HepG2 (cell line): ENCODE data around the gene GAS6. TPM values are rescaled to one million over a fixed set of nuclear protein-coding genes. Genes with fewer than 3 reads are reported as not detected.

Experiments used
- ATAC-seq: fragments of 200-7000 bp; cut with Tn5 transposase; 3 replicates; pipeline ENCODE4 v1.9.1; 2020; ENCODE audit warnings: mild to moderate bottlenecking, moderate library complexity
- BruUV-seq: library from RNA; stranded (reverse); fragments of 400-500 nt; replicated peaks from 2 replicates; lab custom pipeline; 2021; lab: Mats Ljungman, UMichigan
- CTCF ChIA-PET: fragments of 300-600 bp; formaldehyde crosslinking; extraction: SDS; loops from one replicate; lab custom pipeline; 2021; ENCODE audit warnings: low total read pairs, inconsistent platforms, low intra/inter-chr PET ratio; lab: Yijun Ruan, JAX
- POLR2A ChIA-PET: fragments of 350-600 bp; sonication (Branson Sonifier 250); formaldehyde crosslinking; loops from one replicate; lab custom pipeline; 2020; ENCODE audit warnings: antibody characterized with exemption, inconsistent platforms; lab: Yijun Ruan, JAX
- DNase-seq: peaks from one replicate; pipeline ENCODE4 v3.0.0-alpha.2; 2015; ENCODE audit warnings: low spot score
- FAIRE-seq: peaks from 3 replicates; lab custom pipeline; 2011; peaks lifted over from hg19 to GRCh38; lab: Jason Lieb, UNC
- H2AFZ ChIP-seq: one replicate; pipeline ENCODE4 v1.6.1; 2011; ENCODE audit warnings: low read length, inconsistent platforms
- H3K27ac ChIP-seq: fragments of 300-600 bp; 3 replicates; pipeline ENCODE4 v1.8.0; 2011; ENCODE audit warnings: mixed run types, mild to moderate bottlenecking, mixed read lengths, low read length, inconsistent platforms; ENCODE audit not compliant: insufficient read depth; ENCODE audit errors: extremely low read length
- H3K27me3 ChIP-seq, 2 experiments: fragments of 200-600 bp in 1 of 2; 2 replicates in 1 of 2; 3 replicates in 1 of 2; pipeline versions ENCODE4 v1.6.0 to v1.8.0; 2011; ENCODE audit warnings: low read length in 2 of 2, mild to moderate bottlenecking in 2 of 2, moderate library complexity in 2 of 2, inconsistent platforms in 1 of 2; ENCODE audit not compliant: insufficient read depth in 2 of 2, control insufficient read depth in 1 of 2
- H3K36me3 ChIP-seq, 2 experiments: fragments of 200-600 bp in 1 of 2; replicated peaks in 1 of 2; 2 replicates in 1 of 2; 3 replicates in 1 of 2; pipeline versions ENCODE4 v1.5.1 to v1.8.0; 2011; ENCODE audit warnings: low read length in 2 of 2, inconsistent platforms in 1 of 2; ENCODE audit not compliant: insufficient read depth in 2 of 2, control insufficient read depth in 1 of 2
- H3K4me1 ChIP-seq: 2 replicates; pipeline ENCODE4 v1.5.1; 2012; ENCODE audit warnings: low read length, inconsistent platforms; ENCODE audit not compliant: insufficient read depth
- H3K4me2 ChIP-seq: 2 replicates; pipeline ENCODE4 v1.6.0; 2011; ENCODE audit warnings: low read depth, low read length, inconsistent platforms
- H3K4me3 ChIP-seq, 3 experiments: fragments of 200-600 bp in 1 of 3; sonication (generic), shearing (Covaris generic) in 1 of 3; replicated peaks in 1 of 3; 2 replicates each; pipeline ENCODE4 v1.5.1; 2011 to 2016; ENCODE audit warnings: low read length in 3 of 3, inconsistent platforms in 2 of 3, low read depth in 2 of 3, mild to moderate bottlenecking in 2 of 3, control low read depth in 1 of 3, mixed read lengths in 1 of 3; ENCODE audit not compliant: insufficient read depth in 1 of 3
- H3K79me2 ChIP-seq: one replicate; pipeline ENCODE4 v1.6.1; 2011; ENCODE audit warnings: low read length, inconsistent platforms; ENCODE audit not compliant: insufficient read depth
- H3K9ac ChIP-seq: 2 replicates; pipeline ENCODE4 v1.6.0; 2011; ENCODE audit warnings: mild to moderate bottlenecking, low read depth, low read length, inconsistent platforms; ENCODE audit not compliant: insufficient read depth
- H3K9me3 ChIP-seq: 2 replicates; pipeline ENCODE4 v1.5.1; 2012; ENCODE audit warnings: mild to moderate bottlenecking, low read length
- H4K20me1 ChIP-seq: 2 replicates; pipeline ENCODE4 v1.6.0; 2011; ENCODE audit warnings: inconsistent platforms, mild to moderate bottlenecking, low read length, moderate library complexity; ENCODE audit not compliant: insufficient read depth
- AGO2 ChIP-seq: fragments of 200-400 bp; formaldehyde crosslinking; optimal IDR thresholded peaks from 2 replicates; pipeline ENCODE3; 2017; ENCODE audit warnings: mild to moderate bottlenecking, low read depth, low read length, moderate library complexity
- ATF1 ChIP-seq: IDR thresholded peaks from 2 replicates; pipeline ENCODE4 v1.6.1; 2016; ENCODE audit warnings: mild to moderate bottlenecking, control low read depth
- CHD4 ChIP-seq: fragments of 200-600 bp; sonication (generic); IDR thresholded peaks from 2 replicates; pipeline ENCODE4 v1.7.0; 2017; ENCODE audit warnings: mild to moderate bottlenecking, low read length, borderline replicate concordance
- IRF2 ChIP-seq: IDR thresholded peaks from 2 replicates; pipeline ENCODE4 v1.6.1; 2018; ENCODE audit warnings: missing genetic modification reagents, missing compliant biosample characterization
- LCORL ChIP-seq, 2 experiments: fragments of 450-650 bp in 1 of 2; sonication (generic) in 1 of 2; formaldehyde crosslinking in 1 of 2; IDR thresholded peaks; 2 replicates each; pipeline versions ENCODE4 v1.5.0 to v1.6.1; 2017 to 2020; ENCODE audit warnings: antibody characterized with exemption in 1 of 2, missing genetic modification reagents in 1 of 2
- NRL ChIP-seq: sonication (generic); formaldehyde crosslinking; IDR thresholded peaks from 2 replicates; pipeline ENCODE4 v1.5.0; 2020; ENCODE audit warnings: missing genetic modification reagents, mild to moderate bottlenecking, moderate library complexity, borderline replicate concordance
- POGZ ChIP-seq: sonication (generic); formaldehyde crosslinking; IDR thresholded peaks from 2 replicates; pipeline ENCODE4 v1.4.0; 2020; ENCODE audit warnings: mild to moderate bottlenecking, missing genetic modification reagents
- POLR2G ChIP-seq: fragments of 200-400 bp; formaldehyde crosslinking; IDR thresholded peaks from 2 replicates; pipeline ENCODE4 v1.6.1; 2018; ENCODE audit warnings: mild to moderate bottlenecking, low read depth, low read length, moderate library complexity
- U2AF1 ChIP-seq: fragments of 200-400 bp; formaldehyde crosslinking; optimal IDR thresholded peaks from 2 replicates; pipeline ENCODE3; 2017; ENCODE audit warnings: mild to moderate bottlenecking, low read depth, low read length
- ZBTB21 ChIP-seq: sonication (generic); formaldehyde crosslinking; IDR thresholded peaks from 2 replicates; pipeline ENCODE4 v1.4.0; 2020; ENCODE audit warnings: missing genetic modification reagents
- ZNF251 ChIP-seq: sonication (generic); formaldehyde crosslinking; IDR thresholded peaks from 2 replicates; pipeline ENCODE4 v1.9.0; 2021; ENCODE audit warnings: mild to moderate bottlenecking, missing genetic modification reagents
- ZNF263 ChIP-seq: sonication (generic); formaldehyde crosslinking; IDR thresholded peaks from 2 replicates; pipeline ENCODE4 v1.4.0; 2020; ENCODE audit warnings: missing genetic modification reagents
- ZNF510 ChIP-seq: sonication (generic); formaldehyde crosslinking; IDR thresholded peaks from 2 replicates; pipeline ENCODE4 v1.4.0; 2020; ENCODE audit warnings: low read depth, mild to moderate bottlenecking, missing genetic modification reagents
- ZNF605 ChIP-seq: sonication (generic); formaldehyde crosslinking; IDR thresholded peaks from 2 replicates; pipeline ENCODE4 v1.8.0; 2022; ENCODE audit warnings: mild to moderate bottlenecking, missing genetic modification reagents
- WGBS: methylation state at CpG from one replicate; pipeline ENCODE4 v1.1.6; 2017; ENCODE audit warnings: low lambda C conversion rate; 5-methylcytosine and 5-hydroxymethylcytosine counted together
- in situ Hi-C: cut with HindIII; loops from 2 replicates; pipeline ENCODE4 v1.10.0; 2017; ENCODE audit warnings: low pct_unique_long_range_greater_than_20kb; ENCODE audit not compliant: extremely low pct_ligation_motif_present
- intact Hi-C: fragments of 100-400 bp; cut with micrococcal nuclease; formaldehyde crosslinking; loops from one replicate; pipeline ENCODE4 v1.10.0; 2022; ENCODE audit not compliant: unreplicated experiment
- polyA plus RNA-seq, 8 experiments: library from polyadenylated mRNA; depleted of rRNA in 3 of 8; stranded (reverse) in 7 of 8; unstranded in 1 of 8; fragments of >200 nt; fragmentation: Illumina TruSeq in 4 of 8; extraction: Trizol in 4 of 8; gene quantifications; 2 replicates each; pipeline versions ENCODE4 v1.2.1 to v1.2.3, GENCODE V29; 2011 to 2016; ENCODE audit warnings: low read depth in 4 of 8, missing spikeins in 1 of 8, mixed read lengths in 1 of 8; ENCODE audit not compliant: insufficient read depth in 1 of 8
- total RNA-seq, 5 experiments: library from RNA; depleted of rRNA; stranded (reverse); fragments of >200 nt; fragmentation: Illumina TruSeq; extraction: Trizol; gene quantifications; 2 replicates each; pipeline ENCODE4 v1.2.3, GENCODE V29; 2016; ENCODE audit warnings: low read depth in 1 of 5
- TF ChIP-seq, protein P1 (sequence below): IDR thresholded peaks from 2 replicates; pipeline ENCODE4 v1.6.1; 2012; ENCODE audit warnings: inconsistent platforms

GAS6 gene
- total and polyA plus RNA-seq, 2 of the 13 experiments (the other 11 are each of a cell fraction or from before 2014, with no cell fraction given), result 0.09 to 0.24 TPM

GRCh38 chr13:113821847-113822246 is 42.0 kb downstream of the GAS6 start:
- H3K27me3 ChIP-seq, result peaks cover 0 to 5% of the 10 kb centered on the region in 2 experiments; a peak in 2 of 5 replicates
- no peaks in the 10 kb centered on the region for H4K20me1 ChIP-seq
- TF ChIP-seq LCORL (IDR thresholded peaks at IDR 0.05) (0 out of 2 replicates have a peak, but pooled peaks have one; percentile 19), LCORL (CRISPR knock-in tag; IDR thresholded peaks at IDR 0.05) (no peak), ZNF251 (CRISPR knock-in tag) (no peak), CHD4 (no peak), ATF1 (CRISPR knock-in tag) (no peak), ZNF263 (CRISPR knock-in tag) (0 out of 2 replicates have a peak, but pooled peaks have one; percentile 45)
- TF ChIP-seq, protein P1, sequence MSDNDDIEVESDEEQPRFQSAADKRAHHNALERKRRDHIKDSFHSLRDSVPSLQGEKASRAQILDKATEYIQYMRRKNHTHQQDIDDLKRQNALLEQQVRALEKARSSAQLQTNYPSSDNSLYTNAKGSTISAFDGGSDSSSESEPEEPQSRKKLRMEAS, result no peak
- no TSS peak for BruUV-seq
- ATAC-seq (no peak), FAIRE-seq (no peak), DNase-seq (no peak)
- H3K4me3 ChIP-seq, result no peak overlapping the region
- intact Hi-C loops (no loop called here), in situ Hi-C loops (no loop called here)
- no peaks in the 10 kb centered on the region for H3K4me1 ChIP-seq
- no peaks in the 10 kb centered on the region for H3K9me3 ChIP-seq
- CTCF ChIA-PET, result no interaction called here
- POLR2A ChIA-PET, result no interaction called here
- no peaks in the 10 kb centered on the region for H3K36me3 ChIP-seq
- no peak overlapping the region for H2AFZ ChIP-seq
- no peak overlapping the region for H3K27ac ChIP-seq
- H3K79me2 ChIP-seq, result no peaks in the 10 kb centered on the region
- WGBS, result 81% methylated on average over 15 of the region's 24 CpGs
- no peak overlapping the region for H3K9ac ChIP-seq
- H3K4me2 ChIP-seq, result no peak overlapping the region

DNA sequence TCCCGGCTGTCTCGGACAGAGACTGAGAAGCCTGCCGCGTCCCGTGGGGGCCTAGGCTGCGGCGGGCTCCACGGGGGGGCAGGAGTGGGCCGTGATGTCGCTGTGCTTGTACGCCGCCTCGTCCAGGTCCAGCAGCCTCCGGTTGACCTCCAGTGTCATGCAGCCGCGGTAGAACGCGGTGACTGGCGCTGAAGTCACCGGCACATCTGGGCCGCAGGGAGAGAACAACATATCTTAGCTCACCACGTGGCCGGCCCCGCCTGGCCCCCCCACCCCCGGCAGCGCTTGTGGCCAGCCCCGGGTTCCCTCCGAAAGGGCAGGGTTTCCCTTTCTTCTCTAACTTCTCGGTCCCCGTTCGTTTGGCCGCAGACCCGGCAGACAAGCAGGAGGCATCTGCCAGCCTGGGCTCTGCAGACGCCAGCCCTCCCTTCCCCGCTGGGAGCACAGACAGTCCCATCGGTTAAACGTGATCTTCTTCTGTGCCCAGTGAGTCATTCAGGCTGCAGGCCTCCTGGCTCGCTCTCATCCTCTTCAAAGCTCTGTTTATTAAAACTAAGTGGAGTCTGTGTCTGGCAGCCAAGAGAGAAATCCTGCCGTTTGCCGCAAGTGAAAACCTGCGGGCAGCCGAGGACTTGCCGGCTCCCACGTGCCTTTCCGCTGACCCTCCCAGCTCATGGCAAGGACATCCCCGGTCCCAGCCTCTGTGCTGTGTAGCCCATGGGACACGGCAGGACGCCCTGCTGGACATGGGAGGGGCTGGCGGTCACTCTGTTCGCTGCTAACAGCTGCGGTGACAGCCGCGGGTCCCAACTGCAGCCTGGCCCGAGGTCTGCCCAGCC is 42.8 kb downstream of the GAS6 start:
- Histone ChIP-seq H3K79me2 (no peaks in the 10 kb centered on the region), H3K27ac (no peak overlapping the region), H4K20me1 (no peaks in the 10 kb centered on the region), H3K4me3 (no peak overlapping the region), H3K4me1 (no peaks in the 10 kb centered on the region), H3K9ac (no peak overlapping the region), H3K9me3 (no peaks in the 10 kb centered on the region), H2AFZ (no peak overlapping the region), H3K27me3 (peaks cover under 1 to 5% of the 10 kb centered on the region in 2 experiments; a peak in 3 of 5 replicates), H3K4me2 (no peak overlapping the region), H3K36me3 (no peaks in the 10 kb centered on the region)
- ATAC-seq, result no peak
- intact Hi-C loops, result no loop called here
- WGBS, result 58% methylated on average over 19 of the region's 54 CpGs
- FAIRE-seq, result no peak
- no peak for DNase-seq
- in situ Hi-C loops, result no loop called here
- POLR2A ChIA-PET, result no interaction called here
- CTCF ChIA-PET, result no interaction called here
- BruUV-seq, result no TSS peak
- TF ChIP-seq, protein P1, result no peak
- TF ChIP-seq NRL (CRISPR knock-in tag), result no peak
- no peak for TF ChIP-seq IRF2
- TF ChIP-seq POLR2G, result no peak
- no peak for TF ChIP-seq ZNF510 (CRISPR knock-in tag)
- no peak for TF ChIP-seq POGZ (CRISPR knock-in tag)
- no peak for TF ChIP-seq U2AF1
- no peak for TF ChIP-seq AGO2
- no peak for TF ChIP-seq ZNF605 (CRISPR knock-in tag)
- TF ChIP-seq ZBTB21 (CRISPR knock-in tag), result no peak
